ENCODE results near the gene TRUB1.

The TRUB1 gene

GRCh38 chr10:114916653-114917052 is 21.3 kb upstream of the TRUB1 start:
- TF ChIP-seq CTCF (IDR thresholded peaks at IDR 0.05; ENCODE audit: low read depth, low read length) (no peak), EZH2phosphoT487 (IDR thresholded peaks at IDR 0.05; ENCODE audit: low read depth) (no peak)
- Histone ChIP-seq H3K27me3 (ENCODE audit: low read depth, low read length) (no peaks in the 10 kb centered on the region), H3K9ac (ENCODE audit: low read length) (no peak overlapping the region), H3K4me1 (ENCODE audit: low read length) (peaks cover 8% of the 10 kb centered on the region), H3K27ac (ENCODE audit: low read length) (no peak overlapping the region), H3K36me3 (replicated peaks; ENCODE audit: low read depth, low read length) (no peaks in the 10 kb centered on the region), H3K9me3 (ENCODE audit: insufficient read depth, low read length) (no peaks in the 10 kb centered on the region), H2AFZ (ENCODE audit: low read depth, low read length) (no peak overlapping the region), H3K79me2 (ENCODE audit: low read length) (no peaks in the 10 kb centered on the region), H3K4me2 (ENCODE audit: low read length) (no peak overlapping the region), H3K4me3 (ENCODE audit: low read length) (no peak overlapping the region), H4K20me1 (ENCODE audit: insufficient read depth, low read length) (no peaks in the 10 kb centered on the region)

- Histone ChIP-seq H3K4me2 (ENCODE audit: low read length) (no peak overlapping the region), H4K20me1 (ENCODE audit: insufficient read depth, low read length) (no peaks in the 10 kb centered on the region), H3K27me3 (ENCODE audit: low read depth, low read length) (no peaks in the 10 kb centered on the region), H3K9ac (ENCODE audit: low read length) (no peak overlapping the region), H3K79me2 (ENCODE audit: low read length) (no peaks in the 10 kb centered on the region), H3K36me3 (replicated peaks; ENCODE audit: low read depth, low read length) (no peaks in the 10 kb centered on the region), H2AFZ (ENCODE audit: low read depth, low read length) (no peak overlapping the region), H3K4me3 (ENCODE audit: low read length) (no peak overlapping the region), H3K4me1 (ENCODE audit: low read length) (peaks cover 8% of the 10 kb centered on the region), H3K9me3 (ENCODE audit: insufficient read depth, low read length) (no peaks in the 10 kb centered on the region), H3K27ac (ENCODE audit: low read length) (no peak overlapping the region)
- no peak for TF ChIP-seq CTCF (IDR thresholded peaks at IDR 0.05; ENCODE audit: low read depth, low read length)
- TF ChIP-seq EZH2phosphoT487 (IDR thresholded peaks at IDR 0.05; ENCODE audit: low read depth) = no peak
These were observed 20.5 kb upstream of the TRUB1 start for GRCh38 chr10:114917459-114917858.

GRCh38 chr10:114917927-114918672 is 19.9 kb upstream of the TRUB1 start:
- Histone ChIP-seq H3K36me3 (replicated peaks; ENCODE audit: low read depth, low read length) (no peaks in the 10 kb centered on the region), H3K79me2 (ENCODE audit: low read length) (no peaks in the 10 kb centered on the region), H3K9ac (ENCODE audit: low read length) (no peak overlapping the region), H3K9me3 (ENCODE audit: insufficient read depth, low read length) (no peaks in the 10 kb centered on the region), H3K4me1 (ENCODE audit: low read length) (peaks cover 8% of the 10 kb centered on the region), H4K20me1 (ENCODE audit: insufficient read depth, low read length) (no peaks in the 10 kb centered on the region), H3K27me3 (ENCODE audit: low read depth, low read length) (no peaks in the 10 kb centered on the region), H3K4me3 (ENCODE audit: low read length) (no peak overlapping the region), H3K27ac (ENCODE audit: low read length) (no peak overlapping the region), H2AFZ (ENCODE audit: low read depth, low read length) (no peak overlapping the region), H3K4me2 (ENCODE audit: low read length) (no peak overlapping the region)
- TF ChIP-seq EZH2phosphoT487 (IDR thresholded peaks at IDR 0.05; ENCODE audit: low read depth) = no peak
- TF ChIP-seq CTCF (IDR thresholded peaks at IDR 0.05; ENCODE audit: low read depth, low read length) = no peak

- Histone ChIP-seq H3K4me1 (ENCODE audit: low read length) (peaks cover 2% of the 10 kb centered on the region), H2AFZ (ENCODE audit: low read depth, low read length) (no peak overlapping the region), H3K9me3 (ENCODE audit: insufficient read depth, low read length) (no peaks in the 10 kb centered on the region), H3K9ac (ENCODE audit: low read length) (no peak overlapping the region), H4K20me1 (ENCODE audit: insufficient read depth, low read length) (no peaks in the 10 kb centered on the region), H3K4me3 (ENCODE audit: low read length) (no peak overlapping the region), H3K4me2 (ENCODE audit: low read length) (no peak overlapping the region), H3K27me3 (ENCODE audit: low read depth, low read length) (no peaks in the 10 kb centered on the region), H3K36me3 (replicated peaks; ENCODE audit: low read depth, low read length) (no peaks in the 10 kb centered on the region), H3K79me2 (ENCODE audit: low read length) (no peaks in the 10 kb centered on the region), H3K27ac (ENCODE audit: low read length) (no peak overlapping the region)
- TF ChIP-seq CTCF (IDR thresholded peaks at IDR 0.05; ENCODE audit: low read depth, low read length) (no peak), EZH2phosphoT487 (IDR thresholded peaks at IDR 0.05; ENCODE audit: low read depth) (no peak)
These were observed 17.5 kb upstream of the TRUB1 start for GRCh38 chr10:114920459-114920858.

Measured in OCI-LY3 (cell line).